B cell (primary cell): Measurements from ENCODE around the gene URM1. TPM values are rescaled to one million over a fixed set of nuclear protein-coding genes. Genes with fewer than 3 reads are reported as not detected.
A peak's percentile ranks its signal among the peaks of the same experiment; 100 is the strongest.

Experiments
- ATAC-seq: fragments of 200-7000 bp; cut with Tn5 transposase; one replicate; pipeline ENCODE4 v1.10.0; 2021; ENCODE audit warnings: low read depth, mild to moderate bottlenecking, moderate number of reproducible peaks, moderate library complexity
- CTCF ChIA-PET: fragments of 350-600 bp; sonication (Branson Sonifier 250); formaldehyde crosslinking; loops from one replicate; lab custom pipeline; 2021; ENCODE audit warnings: antibody characterized with exemption, inconsistent platforms; lab: Charles Lee
- POLR2A ChIA-PET: fragments of 350-600 bp; sonication (Branson Sonifier 250); formaldehyde crosslinking; loops from one replicate; lab custom pipeline; 2021; ENCODE audit warnings: antibody characterized with exemption; lab: Charles Lee
- DNase-seq: peaks from one replicate; pipeline ENCODE4 v3.0.0; 2013
- H2AFZ ChIP-seq: 2 replicates; pipeline ENCODE4 v1.6.1; 2012; ENCODE audit warnings: mild to moderate bottlenecking, low read depth, low read length; ENCODE audit not compliant: insufficient read depth, poor library complexity, severe bottlenecking
- H3K27ac ChIP-seq, 2 donors: 1 replicate in 1 of 2; 2 replicates in 1 of 2; pipeline ENCODE4 v1.5.1; 2012 to 2013; ENCODE audit warnings: low read length in 2 of 2, mild to moderate bottlenecking in 2 of 2, moderate library complexity in 1 of 2
- H3K27me3 ChIP-seq, 4 experiments: fragments of 200-600 bp in 1 of 4; sonication (generic) in 1 of 4; replicated peaks in 1 of 4; 1 replicate in 2 of 4; 2 replicates in 2 of 4; pipeline versions ENCODE4 v1.6.1 to v1.7.0; 2013 to 2016; ENCODE audit warnings: low read length in 3 of 4, mild to moderate bottlenecking in 2 of 4, mixed read lengths in 1 of 4, moderate library complexity in 1 of 4; ENCODE audit not compliant: insufficient read depth in 4 of 4, control insufficient read depth in 3 of 4; ENCODE audit errors: control extremely low read depth in 1 of 4
- H3K36me3 ChIP-seq, 2 experiments: replicated peaks in 1 of 2; 1 replicate in 1 of 2; 2 replicates in 1 of 2; pipeline versions ENCODE4 v1.6.1 to v1.7.1; 2013; ENCODE audit warnings: low read length in 1 of 2; ENCODE audit not compliant: insufficient read depth in 2 of 2, control insufficient read depth in 1 of 2; ENCODE audit errors: control extremely low read depth in 1 of 2, extremely low read depth in 1 of 2
- H3K4me1 ChIP-seq, 2 donors: fragments of 200-600 bp in 1 of 2; sonication (generic) in 1 of 2; 1 replicate in 1 of 2; 2 replicates in 1 of 2; pipeline versions ENCODE4 v1.5.1 to v1.6.1; 2013 to 2017; ENCODE audit warnings: low read length in 2 of 2; ENCODE audit not compliant: control insufficient read depth in 2 of 2, insufficient read depth in 2 of 2
- H3K4me2 ChIP-seq: replicated peaks from 2 replicates; pipeline ENCODE3; 2012; ENCODE audit warnings: mild to moderate bottlenecking, low read depth, low read length; ENCODE audit not compliant: poor library complexity, severe bottlenecking
- H3K4me3 ChIP-seq, 5 experiments: fragments of 200-600 bp in 1 of 5; sonication (generic) in 1 of 5; 1 replicate in 3 of 5; 2 replicates in 2 of 5; pipeline versions ENCODE4 v1.5.1 to v1.7.0; 2011 to 2016; ENCODE audit warnings: low read length in 4 of 5, mild to moderate bottlenecking in 4 of 5, low read depth in 2 of 5, control low read depth in 1 of 5, moderate library complexity in 1 of 5; ENCODE audit not compliant: insufficient read depth in 1 of 5; ENCODE audit errors: control extremely low read depth in 1 of 5, extremely low read depth in 1 of 5
- H3K79me2 ChIP-seq: fragments of 200-600 bp; sonication (generic); one replicate; pipeline ENCODE4 v1.6.0; 2016; ENCODE audit warnings: low read length; ENCODE audit not compliant: control insufficient read depth, insufficient read depth
- H3K9ac ChIP-seq: fragments of 200-600 bp; sonication (generic); 2 replicates; pipeline ENCODE4 v1.6.1; 2017; ENCODE audit warnings: mild to moderate bottlenecking, low read length, moderate library complexity
- H3K9me3 ChIP-seq, 3 donors: one replicate each; pipeline versions ENCODE4 v1.6.1 to v1.7.1; 2013; ENCODE audit warnings: low read length in 2 of 3; ENCODE audit not compliant: control insufficient read depth in 2 of 3, insufficient read depth in 1 of 3; ENCODE audit errors: control extremely low read depth in 1 of 3
- H4K20me1 ChIP-seq: 2 replicates; pipeline ENCODE4 v1.6.0; 2012; ENCODE audit warnings: mild to moderate bottlenecking, low read length; ENCODE audit not compliant: insufficient read depth, control insufficient read depth, poor library complexity, severe bottlenecking
- H3K27ac Mint-ChIP-seq: one replicate; pipeline ENCODE4 v1.8.0; 2021; ENCODE audit warnings: mixed read lengths
- H3K27me3 Mint-ChIP-seq: one replicate; pipeline ENCODE4 v1.8.0; 2021; ENCODE audit warnings: mixed read lengths
- H3K4me1 Mint-ChIP-seq: one replicate; pipeline ENCODE4 v1.8.0; 2021; ENCODE audit warnings: mixed read lengths
- H3K4me3 Mint-ChIP-seq: one replicate; pipeline ENCODE4 v1.8.0; 2021; ENCODE audit warnings: mixed read lengths
- H3K9me3 Mint-ChIP-seq: one replicate; pipeline ENCODE4 v1.8.0; 2022; ENCODE audit warnings: mixed read lengths; ENCODE audit not compliant: insufficient read depth
- CTCF ChIP-seq: fragments of 200-600 bp; IDR thresholded peaks from one replicate; pipeline ENCODE4 v1.8.0; 2022; ENCODE audit warnings: antibody characterized with exemption, mild to moderate bottlenecking
- EZH2 ChIP-seq: IDR thresholded peaks from 2 replicates; pipeline ENCODE4 v1.6.1; 2012; ENCODE audit warnings: borderline replicate concordance, low read depth, mild to moderate bottlenecking, moderate library complexity, low read length; ENCODE audit not compliant: insufficient read depth, poor library complexity, severe bottlenecking
- WGBS: methylation state at CpG from one replicate; pipeline ENCODE4 v1.1.5; 2013; ENCODE audit warnings: missing lambda C conversion rate; ENCODE audit not compliant: insufficient coverage; 5-methylcytosine and 5-hydroxymethylcytosine counted together
- intact Hi-C: fragments of 100-400 bp; cut with micrococcal nuclease; formaldehyde crosslinking; loops from one replicate; pipeline ENCODE4 v1.10.0; 2022
- polyA plus RNA-seq: library from polyadenylated mRNA; depleted of rRNA; stranded (reverse); fragments of >200 nt; gene quantifications from 2 replicates; pipeline ENCODE4 v1.2.3, GENCODE V29; 2012
- total RNA-seq, 2 donors: library from RNA; stranded (reverse); fragments of 120-200 nt in 1 of 2; gene quantifications; 1 replicate in 1 of 2; 2 replicates in 1 of 2; pipeline versions ENCODE4 v1.2.3 to v1.2.4, GENCODE V29; 2013 to 2022

Gene URM1
- total and polyA plus RNA-seq, 2 donors (not counting 1 experiment from before 2014, with no cell fraction given) = 40.3 to 43.8 TPM

- H3K27me3 ChIP-seq = no peaks in the 10 kb centered on the region
- H3K9me3 Mint-ChIP-seq = no peaks in the 10 kb centered on the region
- peak overlapping the region; percentile 77 for H3K9ac ChIP-seq
- intact Hi-C loops = loop anchor here (1.0 to 5.0 kb wide), 3 partner anchors 46 to 214 kb away; partner anchors contain the start of gene PTGES2
- DNase-seq = peak; percentile 74
- peak; percentile 39 for ATAC-seq
- H3K4me1 Mint-ChIP-seq = peaks cover 9% of the 10 kb centered on the region
- H3K36me3 ChIP-seq = peaks cover 0 to 18% of the 10 kb centered on the region in 2 experiments
- H3K4me3 Mint-ChIP-seq = peak overlapping the region; percentile 98
- POLR2A ChIA-PET = interaction anchor here (0.6 to 1.3 kb wide), 3 partner anchors 30 to 1463 kb away, joined by 5 to 7 read pairs (median 6); partner anchors contain the start of gene URM1
- no peaks in the 10 kb centered on the region for H3K27me3 Mint-ChIP-seq
- CTCF ChIA-PET = interaction anchor here (0.5 to 1.8 kb wide), 14 partner anchors 11 to 173 kb away, joined by 3 to 13 read pairs (median 3); partner anchors contain the start of genes COQ4 and URM1
- H3K4me2 ChIP-seq = peak overlapping the region; percentile 99
- H3K4me1 ChIP-seq = peaks cover 11 to 15% of the 10 kb centered on the region in 2 donors
- 37% methylated on average over 10 of the region's 13 CpGs for WGBS
- no peaks in the 10 kb centered on the region for H4K20me1 ChIP-seq
- H3K4me3 ChIP-seq = peak overlapping the region; percentile 46 to 80 (median 70)
- peak overlapping the region; percentile 91 for H3K27ac Mint-ChIP-seq
- TF ChIP-seq CTCF = peak; percentile 66
- no peak for TF ChIP-seq EZH2
- H3K79me2 ChIP-seq = peaks cover 5% of the 10 kb centered on the region
- no peaks in the 10 kb centered on the region for H3K9me3 ChIP-seq
- peak overlapping the region in 1 of 2 donors; percentile 28 for H3K27ac ChIP-seq
- peak overlapping the region; percentile 87 for H2AFZ ChIP-seq
Measured at GRCh38 chr9:128341435-128341849, 29.7 kb upstream of the URM1 start.

GRCh38 chr9:128342971-128343680 is 28.0 kb upstream of the URM1 start:
- Histone ChIP-seq H4K20me1 (no peaks in the 10 kb centered on the region), H2AFZ (no peak overlapping the region), H3K4me1 (peaks cover 11 to 15% of the 10 kb centered on the region in 2 donors), H3K27me3 (no peaks in the 10 kb centered on the region), H3K4me3 (no peak overlapping the region), H3K4me2 (no peak overlapping the region), H3K9me3 (no peaks in the 10 kb centered on the region), H3K9ac (no peak overlapping the region), H3K79me2 (peaks cover 5% of the 10 kb centered on the region), H3K27ac (no peak overlapping the region), H3K36me3 (peaks cover 0 to 19% of the 10 kb centered on the region in 2 experiments)
- Mint-ChIP-seq H3K9me3 (no peaks in the 10 kb centered on the region), H3K4me1 (peaks cover 9% of the 10 kb centered on the region), H3K4me3 (no peak overlapping the region), H3K27me3 (no peaks in the 10 kb centered on the region), H3K27ac (no peak overlapping the region)
- ChIA-PET POLR2A (no interaction called here), CTCF (interaction anchor here (1.5 kb wide), 1 partner anchor 20 kb away, joined by 3 read pairs; no protein-coding TSS in a partner anchor)
- intact Hi-C loops = loop anchor here (5.0 kb wide), 2 partner anchors 91 to 216 kb away; partner anchors contain the start of gene PTGES2
- WGBS = 97% methylated on average over 8 of the region's 8 CpGs
- no peak for DNase-seq
- no peak for ATAC-seq
- TF ChIP-seq CTCF = no peak
- no peak for TF ChIP-seq EZH2
